ENCODE data around the gene ZNF236. TPM values are rescaled to one million over a fixed set of nuclear protein-coding genes. Genes with fewer than 3 reads are reported as not detected.

ZNF236 gene
- total RNA-seq, 6 experiments from 2014 or later = 3.8 to 7.6 (median 5.8) TPM

- DNase-seq (no peak), ATAC-seq (no peak)
- WGBS (ENCODE audit: insufficient coverage, low coverage, low lambda C conversion rate, missing lambda C conversion rate) = 96% methylated on average over 4 of the region's 4 CpGs
- Histone ChIP-seq H3K9me3 (no peaks in the 10 kb centered on the region), H3K27ac (no peak overlapping the region), H3K4me1 (no peaks in the 10 kb centered on the region), H3K27me3 (no peaks in the 10 kb centered on the region), H3K4me3 (no peak overlapping the region), H3K36me3 (peaks cover 0 to 55% (median 12%) of the 10 kb centered on the region in 4 donors)
- intact Hi-C loops (cut with DNase I) = no loop called here
- TF ChIP-seq, protein P1, sequence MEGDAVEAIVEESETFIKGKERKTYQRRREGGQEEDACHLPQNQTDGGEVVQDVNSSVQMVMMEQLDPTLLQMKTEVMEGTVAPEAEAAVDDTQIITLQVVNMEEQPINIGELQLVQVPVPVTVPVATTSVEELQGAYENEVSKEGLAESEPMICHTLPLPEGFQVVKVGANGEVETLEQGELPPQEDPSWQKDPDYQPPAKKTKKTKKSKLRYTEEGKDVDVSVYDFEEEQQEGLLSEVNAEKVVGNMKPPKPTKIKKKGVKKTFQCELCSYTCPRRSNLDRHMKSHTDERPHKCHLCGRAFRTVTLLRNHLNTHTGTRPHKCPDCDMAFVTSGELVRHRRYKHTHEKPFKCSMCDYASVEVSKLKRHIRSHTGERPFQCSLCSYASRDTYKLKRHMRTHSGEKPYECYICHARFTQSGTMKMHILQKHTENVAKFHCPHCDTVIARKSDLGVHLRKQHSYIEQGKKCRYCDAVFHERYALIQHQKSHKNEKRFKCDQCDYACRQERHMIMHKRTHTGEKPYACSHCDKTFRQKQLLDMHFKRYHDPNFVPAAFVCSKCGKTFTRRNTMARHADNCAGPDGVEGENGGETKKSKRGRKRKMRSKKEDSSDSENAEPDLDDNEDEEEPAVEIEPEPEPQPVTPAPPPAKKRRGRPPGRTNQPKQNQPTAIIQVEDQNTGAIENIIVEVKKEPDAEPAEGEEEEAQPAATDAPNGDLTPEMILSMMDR (IDR thresholded peaks at IDR 0.05) = no peak
- no peak for TF ChIP-seq POLR2A (IDR thresholded peaks at IDR 0.05)
Observed at GRCh38 chr18:76881744-76882143, 59.4 kb downstream of the ZNF236 start.

DNA sequence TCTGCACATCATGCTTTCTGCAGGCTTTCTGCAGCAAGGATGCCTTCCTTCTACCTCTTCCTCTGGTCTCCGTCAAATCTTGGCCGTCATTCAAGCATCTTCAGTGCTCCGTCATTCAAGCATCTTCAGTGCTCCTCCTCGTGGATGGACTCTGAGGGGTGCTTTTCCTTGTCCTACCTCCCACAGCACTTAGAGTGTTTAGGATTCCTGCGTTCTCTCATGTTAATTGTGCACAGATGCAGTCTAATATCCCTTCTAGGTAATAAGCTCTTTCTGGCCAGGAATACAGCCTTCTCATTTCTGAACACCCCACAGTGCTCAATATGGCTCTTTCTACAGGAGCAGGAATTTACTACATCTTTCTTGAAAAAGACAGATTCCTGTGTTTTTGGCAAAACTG, 59.8 kb downstream of the ZNF236 start:
- intact Hi-C loops (cut with DNase I) = no loop called here
- H3K36me3 ChIP-seq = peaks cover 0 to 55% (median 12%) of the 10 kb centered on the region in 4 donors
- no peak for ATAC-seq
- no peak overlapping the region for H3K27ac ChIP-seq
- DNase-seq = no peak
- no peaks in the 10 kb centered on the region for H3K27me3 ChIP-seq
- H3K4me1 ChIP-seq = no peaks in the 10 kb centered on the region
- no peak for TF ChIP-seq POLR2A (IDR thresholded peaks at IDR 0.05)
- TF ChIP-seq, protein P1 (IDR thresholded peaks at IDR 0.05) = no peak
- no peak overlapping the region for H3K4me3 ChIP-seq
- 65% methylated on average over 4 of the region's 5 CpGs for WGBS (ENCODE audit: insufficient coverage, low coverage, low lambda C conversion rate, missing lambda C conversion rate)
- no peaks in the 10 kb centered on the region for H3K9me3 ChIP-seq

GRCh38 chr18:76885001-76885400, 62.6 kb downstream of the ZNF236 start:
- Histone ChIP-seq H3K27ac (no peak overlapping the region), H3K36me3 (peaks cover 0 to 51% (median 14%) of the 10 kb centered on the region in 4 donors), H3K27me3 (no peaks in the 10 kb centered on the region), H3K4me3 (no peak overlapping the region), H3K4me1 (no peaks in the 10 kb centered on the region), H3K9me3 (no peaks in the 10 kb centered on the region)
- DNase-seq (no peak), ATAC-seq (no peak)
- TF ChIP-seq, protein P1 (IDR thresholded peaks at IDR 0.05) = no peak
- no peak for TF ChIP-seq POLR2A (IDR thresholded peaks at IDR 0.05)
- intact Hi-C loops (cut with DNase I) = no loop called here
- 100% methylated on average over 1 of the region's 5 CpGs for WGBS (ENCODE audit: insufficient coverage, low coverage, low lambda C conversion rate, missing lambda C conversion rate)

GRCh38 chr18:76886112-76886511, 63.8 kb downstream of the ZNF236 start:
- DNase-seq = no peak
- 76% methylated on average over 7 of the region's 7 CpGs for WGBS (ENCODE audit: insufficient coverage, low coverage, low lambda C conversion rate, missing lambda C conversion rate)
- intact Hi-C loops (cut with DNase I) = no loop called here
- H3K27ac ChIP-seq = no peak overlapping the region
- H3K4me1 ChIP-seq = no peaks in the 10 kb centered on the region
- no peak for ATAC-seq
- H3K9me3 ChIP-seq = no peaks in the 10 kb centered on the region
- H3K4me3 ChIP-seq = no peak overlapping the region
- no peaks in the 10 kb centered on the region for H3K27me3 ChIP-seq
- TF ChIP-seq POLR2A (IDR thresholded peaks at IDR 0.05) = no peak
- TF ChIP-seq, protein P1 (IDR thresholded peaks at IDR 0.05) = no peak
- peaks cover 0 to 40% (median 8%) of the 10 kb centered on the region in 4 donors for H3K36me3 ChIP-seq
